Activated naive CD4-positive, alpha-beta T cell treated with anti-CD3 and anti-CD28 coated beads, Interleukin-2, amount 50 U/mL, for 72 hours (primary cell): ENCODE data around the gene RPS18. TPM values are rescaled to one million over a fixed set of nuclear protein-coding genes. Genes with fewer than 3 reads are reported as not detected.
"Not testable (repeated sequence)": the region's sequence is repeated elsewhere in the genome, so short reads cannot be mapped to it uniquely, and the experiment has no call there.

Experiments
- ATAC-seq, 2 donors: fragments of 150-1000 bp; cut with Tn5 transposase; 2 replicates each; pipeline ENCODE4 v1.10.0; 2021; ENCODE audit warnings: mild to moderate bottlenecking in 2 of 2, moderate library complexity in 2 of 2
- DNase-seq, 2 donors: peaks; one replicate each; pipeline ENCODE4 v3.0.0; 2021 to 2022; ENCODE audit warnings: low spot score in 2 of 2
- H3K27ac Mint-ChIP-seq, 2 donors: one replicate each; pipeline ENCODE4 v1.8.0; 2022; ENCODE audit warnings: mild to moderate bottlenecking in 2 of 2, mixed read lengths in 2 of 2
- H3K36me3 Mint-ChIP-seq, 2 donors: one replicate each; pipeline ENCODE4 v1.8.0; 2022; ENCODE audit warnings: mixed read lengths in 2 of 2
- H3K9me3 Mint-ChIP-seq, 2 donors: one replicate each; pipeline ENCODE4 v1.8.0; 2022; ENCODE audit warnings: mixed read lengths in 2 of 2
- total RNA-seq, 2 donors: library from RNA; stranded (reverse); gene quantifications; one replicate each; pipeline ENCODE4 v1.2.3, GENCODE V29; 2022

RPS18 gene
- total RNA-seq, 2 donors from 2014 or later: 3,809 to 4,545 TPM

DNA sequence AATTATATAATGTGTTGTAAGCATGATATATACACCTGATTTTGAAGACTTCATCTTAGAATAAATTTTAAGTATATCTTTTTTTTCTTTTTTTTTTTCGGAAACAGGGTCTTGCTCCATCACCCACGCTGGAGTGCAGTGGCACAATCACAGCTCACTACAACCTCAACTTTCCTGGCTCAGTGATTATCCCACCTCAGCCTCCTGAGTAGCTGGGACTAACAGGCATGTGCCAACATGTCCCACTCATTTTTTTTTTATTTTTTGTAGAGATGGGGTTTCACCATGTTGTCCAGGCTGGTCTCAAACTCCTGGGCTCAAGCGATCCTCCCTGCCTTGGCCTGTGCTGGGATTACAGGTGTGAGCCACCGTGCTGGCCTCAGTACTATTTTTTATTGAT is 17.3 kb upstream of the RPS18 start:
- Mint-ChIP-seq H3K36me3 (peaks cover 23 to 28% of the 10 kb centered on the region in 2 donors), H3K9me3 (no peaks in the 10 kb centered on the region), H3K27ac (no peak overlapping the region)
- DNase-seq: no peak
- no peak for ATAC-seq

- Mint-ChIP-seq H3K9me3 (no peaks in the 10 kb centered on the region), H3K27ac (no peak overlapping the region), H3K36me3 (peaks cover 10 to 13% of the 10 kb centered on the region in 2 donors)
- DNase-seq: no peak
- no peak for ATAC-seq
Measured at GRCh38 chr6:33259032-33259431, 12.8 kb upstream of the RPS18 start.

DNA sequence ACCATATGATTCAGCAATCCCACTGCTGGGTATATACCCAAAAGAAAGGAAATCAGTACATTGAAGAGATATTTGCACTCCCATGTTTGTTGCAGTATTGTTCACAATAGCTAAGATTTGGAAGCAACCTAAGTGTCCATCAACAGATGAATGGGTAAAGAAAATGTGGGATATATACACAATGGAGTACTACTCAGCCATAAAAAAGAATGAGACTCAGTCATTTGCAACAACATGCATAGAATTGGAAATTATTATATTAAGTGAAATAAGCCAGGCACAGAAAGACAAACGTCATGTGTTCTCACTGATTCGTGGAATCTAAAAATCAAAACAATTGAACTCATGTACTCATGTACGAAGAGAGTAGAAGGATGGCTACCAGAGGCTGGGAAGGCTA is 9.4 kb upstream of the RPS18 start:
- H3K36me3 Mint-ChIP-seq: peaks cover 16 to 17% of the 10 kb centered on the region in 2 donors
- not testable (repeated sequence) for H3K9me3 Mint-ChIP-seq, ATAC-seq, H3K27ac Mint-ChIP-seq, DNase-seq

- ATAC-seq: peak in 1 of 2 donors; percentile 37
- peaks cover 16 to 28% of the 10 kb centered on the region in 2 donors for H3K36me3 Mint-ChIP-seq
Measured at GRCh38 chr6:33264015-33264414, 7.9 kb upstream of the RPS18 start.

GRCh38 chr6:33271117-33271467 is 783 bp upstream of the RPS18 start:
- Mint-ChIP-seq H3K9me3 (no peaks in the 10 kb centered on the region), H3K36me3 (peaks cover 62 to 69% of the 10 kb centered on the region in 2 donors), H3K27ac (peak overlapping the region; percentile 98 to 99)
- DNase-seq (no peak), ATAC-seq (no peak)

More at GRCh38 chr6:33264015-33264414, 7.9 kb upstream of the RPS18 start:
- DNase-seq: no peak
- Mint-ChIP-seq H3K9me3 (no peaks in the 10 kb centered on the region), H3K27ac (peak overlapping the region; percentile 23 to 30)

DNA sequence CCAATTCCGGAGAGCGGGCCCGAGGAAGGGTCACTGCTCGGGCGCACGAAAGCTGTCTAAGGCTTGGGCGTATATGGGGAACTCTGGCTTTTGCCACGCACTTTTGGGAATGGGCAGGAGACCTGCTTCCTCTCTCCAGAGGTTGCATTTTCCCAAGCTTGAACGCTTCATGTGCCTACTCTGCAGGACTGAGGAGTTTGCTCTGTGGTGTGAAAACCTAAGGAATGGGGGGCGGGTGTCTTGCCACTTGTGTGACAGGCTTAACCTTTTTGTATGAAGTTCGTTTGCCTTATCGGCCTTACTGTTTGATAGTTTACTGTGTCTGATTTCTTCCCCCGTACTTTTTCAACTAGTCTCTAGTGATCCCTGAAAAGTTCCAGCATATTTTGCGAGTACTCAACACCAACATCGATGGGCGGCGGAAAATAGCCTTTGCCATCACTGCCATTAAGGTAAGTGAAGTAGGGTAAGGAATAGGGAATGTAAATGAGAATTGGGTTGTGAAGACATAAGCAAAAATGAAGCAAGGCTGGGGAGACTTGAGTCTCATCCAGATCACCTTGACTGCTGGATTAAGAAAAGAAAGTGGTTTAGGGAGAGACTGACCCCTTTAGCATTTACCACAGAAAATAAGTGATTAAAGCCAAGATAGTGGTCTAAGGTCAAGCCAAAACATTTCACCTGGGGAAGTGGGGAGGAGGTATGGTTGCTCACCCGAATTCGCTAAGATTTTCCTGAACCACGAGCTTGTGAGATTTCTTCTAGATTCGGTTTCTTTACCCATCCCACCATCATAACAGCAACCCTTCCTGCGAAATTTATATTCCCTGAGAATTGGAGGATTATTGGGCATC is 627 bp downstream of the RPS18 start:
- ATAC-seq (peak; percentile 4 to 5), DNase-seq (no peak)
- Mint-ChIP-seq H3K27ac (peak overlapping the region; percentile 98 to 99), H3K36me3 (peaks cover 64 to 71% of the 10 kb centered on the region in 2 donors), H3K9me3 (no peaks in the 10 kb centered on the region)

GRCh38 chr6:33273129-33273923 is 1.5 kb downstream of the RPS18 start:
- Mint-ChIP-seq H3K36me3 (peaks cover 64 to 65% of the 10 kb centered on the region in 2 donors), H3K27ac (peak overlapping the region; percentile 98 to 99), H3K9me3 (no peaks in the 10 kb centered on the region)
- ATAC-seq (no peak), DNase-seq (no peak)

GRCh38 chr6:33273924-33274902 is 2.3 kb downstream of the RPS18 start:
- ATAC-seq (no peak), DNase-seq (no peak)
- peaks cover 60 to 64% of the 10 kb centered on the region in 2 donors for H3K36me3 Mint-ChIP-seq
- no peaks in the 10 kb centered on the region for H3K9me3 Mint-ChIP-seq
- peak overlapping the region; percentile 90 to 96 for H3K27ac Mint-ChIP-seq

DNA sequence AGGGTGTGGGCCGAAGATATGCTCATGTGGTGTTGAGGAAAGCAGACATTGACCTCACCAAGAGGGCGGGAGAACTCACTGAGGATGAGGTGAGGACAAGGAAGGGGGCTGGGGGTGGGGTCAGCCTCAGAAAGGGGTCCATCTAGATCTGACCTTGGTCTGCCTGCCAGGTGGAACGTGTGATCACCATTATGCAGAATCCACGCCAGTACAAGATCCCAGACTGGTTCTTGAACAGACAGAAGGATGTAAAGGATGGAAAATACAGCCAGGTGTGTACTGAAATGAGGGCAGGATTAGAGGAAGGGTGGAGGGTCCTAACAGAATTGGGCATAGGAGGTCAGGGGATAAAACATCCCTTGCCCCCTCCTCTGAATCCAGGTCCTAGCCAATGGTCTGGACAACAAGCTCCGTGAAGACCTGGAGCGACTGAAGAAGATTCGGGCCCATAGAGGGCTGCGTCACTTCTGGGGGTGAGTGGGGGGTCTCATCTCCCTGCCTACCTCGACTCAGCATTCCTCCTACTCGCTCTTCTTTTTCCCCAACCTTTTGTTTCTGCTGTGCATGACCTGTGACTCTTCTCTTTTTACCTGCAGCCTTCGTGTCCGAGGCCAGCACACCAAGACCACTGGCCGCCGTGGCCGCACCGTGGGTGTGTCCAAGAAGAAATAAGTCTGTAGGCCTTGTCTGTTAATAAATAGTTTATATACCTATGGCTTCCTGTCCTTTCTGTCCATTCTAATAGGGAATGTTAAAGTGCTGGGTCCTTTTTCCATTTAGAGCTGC is 4.1 kb downstream of the RPS18 start:
- Mint-ChIP-seq H3K27ac (peak overlapping the region; percentile 90 to 95), H3K36me3 (peaks cover 53 to 58% of the 10 kb centered on the region in 2 donors)
- H3K9me3 Mint-ChIP-seq, DNase-seq, ATAC-seq: not testable (repeated sequence)

- no peaks in the 10 kb centered on the region for H3K9me3 Mint-ChIP-seq
- ATAC-seq (no peak), DNase-seq (no peak)
- peak overlapping the region; percentile 90 to 95 for H3K27ac Mint-ChIP-seq
- peaks cover 48 to 53% of the 10 kb centered on the region in 2 donors for H3K36me3 Mint-ChIP-seq
Measured at GRCh38 chr6:33276581-33276863, 4.6 kb downstream of the RPS18 start.

DNA sequence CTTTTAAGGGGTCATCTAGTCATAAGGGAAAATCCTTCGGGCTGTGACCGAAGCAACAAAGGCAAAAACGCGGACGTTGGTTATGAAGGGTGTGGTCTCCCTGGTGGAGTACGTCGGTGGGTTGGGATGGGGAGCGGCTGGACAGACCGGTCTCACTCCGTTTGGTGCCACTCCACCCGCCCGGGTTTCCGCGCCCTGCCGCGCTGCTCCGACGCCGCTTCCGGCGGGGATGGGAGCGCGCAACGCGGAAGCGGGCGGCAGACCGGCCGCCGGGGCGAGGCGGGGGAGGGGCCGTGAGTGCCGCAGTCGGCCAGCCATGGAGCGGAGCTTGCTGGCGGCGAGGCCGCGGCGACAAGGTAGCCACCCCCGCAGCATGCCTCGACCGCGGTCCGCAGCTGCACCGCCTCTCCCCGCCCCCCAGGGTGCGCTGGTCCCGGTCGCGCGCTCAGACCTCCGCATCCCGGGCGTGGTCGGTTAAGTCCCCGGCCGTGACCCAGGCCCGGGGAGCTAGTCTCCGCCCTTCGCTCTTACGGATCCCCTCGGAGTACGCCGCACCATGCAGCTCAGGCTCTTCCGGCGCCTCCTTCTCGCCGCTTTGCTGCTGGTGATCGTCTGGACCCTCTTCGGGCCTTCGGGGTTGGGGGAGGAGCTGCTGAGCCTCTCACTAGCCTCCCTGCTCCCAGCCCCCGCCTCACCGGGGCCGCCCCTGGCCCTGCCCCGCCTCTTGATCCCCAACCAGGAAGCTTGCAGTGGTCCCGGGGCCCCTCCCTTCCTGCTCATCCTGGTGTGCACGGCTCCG is 5.2 kb downstream of the RPS18 start, which contains the start of gene B3GALT4:
Gene B3GALT4 (plus strand): TSS at position 260 of the 799 bp plus-strand sequence. CDS start 297 bp downstream, at position 557.
- ATAC-seq (peak; percentile 75 to 79), DNase-seq (peak; percentile 80 to 89)
- Mint-ChIP-seq H3K36me3 (peaks cover 42 to 48% of the 10 kb centered on the region in 2 donors), H3K27ac (peak within 1 kb of the TSS; percentile 90 to 96), H3K9me3 (no peaks in the 10 kb centered on the region)

DNA sequence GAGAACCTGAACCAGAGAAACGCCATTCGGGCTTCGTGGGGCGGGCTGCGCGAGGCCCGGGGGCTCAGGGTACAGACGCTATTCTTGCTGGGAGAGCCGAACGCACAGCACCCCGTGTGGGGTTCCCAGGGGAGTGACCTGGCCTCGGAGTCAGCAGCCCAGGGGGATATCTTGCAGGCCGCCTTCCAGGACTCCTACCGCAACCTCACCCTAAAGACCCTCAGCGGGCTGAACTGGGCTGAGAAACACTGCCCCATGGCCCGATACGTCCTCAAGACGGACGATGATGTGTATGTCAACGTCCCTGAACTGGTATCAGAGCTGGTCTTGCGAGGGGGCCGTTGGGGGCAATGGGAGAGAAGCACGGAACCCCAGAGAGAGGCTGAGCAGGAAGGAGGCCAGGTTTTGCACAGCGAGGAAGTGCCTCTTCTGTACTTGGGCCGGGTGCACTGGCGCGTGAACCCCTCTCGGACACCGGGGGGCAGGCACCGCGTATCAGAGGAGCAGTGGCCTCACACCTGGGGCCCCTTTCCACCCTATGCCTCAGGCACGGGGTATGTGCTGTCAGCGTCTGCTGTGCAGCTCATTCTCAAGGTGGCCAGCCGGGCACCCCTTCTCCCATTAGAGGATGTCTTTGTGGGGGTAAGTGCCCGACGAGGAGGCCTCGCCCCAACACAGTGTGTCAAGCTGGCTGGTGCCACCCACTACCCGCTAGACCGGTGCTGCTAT is 6.0 kb downstream of the RPS18 start:
- Mint-ChIP-seq H3K36me3 (peaks cover 35 to 40% of the 10 kb centered on the region in 2 donors), H3K9me3 (no peaks in the 10 kb centered on the region), H3K27ac (peak overlapping the region; percentile 90 to 96)
- DNase-seq (no peak), ATAC-seq (peak in 1 of 2 donors; percentile 2)

DNA sequence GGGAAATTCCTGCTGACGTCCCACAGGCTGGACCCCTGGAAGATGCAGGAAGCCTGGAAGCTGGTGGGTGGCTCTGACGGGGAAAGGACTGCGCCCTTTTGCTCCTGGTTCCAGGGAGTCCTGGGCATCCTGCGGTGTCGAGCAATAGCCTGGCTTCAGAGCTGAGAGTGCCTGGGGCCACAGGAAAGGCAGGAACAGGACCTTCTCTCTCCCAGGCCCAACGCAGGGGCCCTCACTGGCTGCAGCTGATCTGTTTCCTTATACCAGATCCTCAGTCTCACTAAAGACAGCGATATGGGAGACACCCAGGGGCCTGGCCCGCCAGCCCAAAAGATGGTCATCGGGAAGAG is 6.5 kb downstream of the RPS18 start:
- peaks cover 29 to 35% of the 10 kb centered on the region in 2 donors for H3K36me3 Mint-ChIP-seq
- no peak for DNase-seq
- no peak for ATAC-seq
- peak overlapping the region in 1 of 2 donors; percentile 90 for H3K27ac Mint-ChIP-seq
- H3K9me3 Mint-ChIP-seq: no peaks in the 10 kb centered on the region

DNA sequence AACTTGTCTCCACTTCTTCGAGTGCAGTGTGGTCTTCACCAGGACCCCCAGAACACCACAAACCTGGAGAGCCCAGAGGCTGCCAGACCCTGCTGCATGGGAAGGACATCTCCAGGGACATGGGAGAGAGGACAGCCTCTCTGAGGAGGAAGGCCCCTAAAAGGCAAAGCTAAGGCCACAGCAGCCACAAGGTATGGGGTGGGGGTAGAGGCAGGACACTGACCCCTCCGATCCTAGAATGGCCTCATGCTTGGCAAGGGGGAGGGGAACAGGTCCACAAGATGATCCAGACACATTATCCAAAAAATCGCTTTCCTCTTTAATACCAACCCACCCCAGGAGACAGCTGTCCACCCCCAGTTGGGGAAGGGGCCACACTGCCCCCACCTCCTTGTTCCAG is 6.9 kb downstream of the RPS18 start:
- DNase-seq (no peak), ATAC-seq (no peak)
- no peaks in the 10 kb centered on the region for H3K9me3 Mint-ChIP-seq
- peaks cover 27 to 30% of the 10 kb centered on the region in 2 donors for H3K36me3 Mint-ChIP-seq
- peak overlapping the region in 1 of 2 donors; percentile 90 for H3K27ac Mint-ChIP-seq
